ENCODE results near the gene OR5W2.

DNA sequence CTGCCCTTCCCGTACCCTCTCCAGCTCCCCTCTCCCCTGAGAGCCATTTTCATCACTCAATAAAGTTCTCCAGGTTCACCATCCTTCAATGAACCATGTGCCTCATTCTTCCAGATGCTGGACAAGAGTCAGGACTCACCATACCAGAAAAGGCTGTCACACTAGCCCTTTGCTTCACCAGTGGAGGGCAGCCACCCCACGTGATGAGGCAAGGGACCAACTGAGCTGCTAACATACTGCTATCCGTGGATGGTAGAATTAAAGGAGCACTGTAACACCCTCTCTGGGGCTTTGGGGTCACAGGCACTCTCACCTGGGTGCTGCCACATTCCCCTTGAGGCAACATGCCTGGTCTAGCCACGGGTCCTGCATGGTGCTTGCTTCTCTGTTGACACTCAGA is 34.9 kb upstream of the OR5W2 start:
- TF ChIP-seq, protein P1, sequence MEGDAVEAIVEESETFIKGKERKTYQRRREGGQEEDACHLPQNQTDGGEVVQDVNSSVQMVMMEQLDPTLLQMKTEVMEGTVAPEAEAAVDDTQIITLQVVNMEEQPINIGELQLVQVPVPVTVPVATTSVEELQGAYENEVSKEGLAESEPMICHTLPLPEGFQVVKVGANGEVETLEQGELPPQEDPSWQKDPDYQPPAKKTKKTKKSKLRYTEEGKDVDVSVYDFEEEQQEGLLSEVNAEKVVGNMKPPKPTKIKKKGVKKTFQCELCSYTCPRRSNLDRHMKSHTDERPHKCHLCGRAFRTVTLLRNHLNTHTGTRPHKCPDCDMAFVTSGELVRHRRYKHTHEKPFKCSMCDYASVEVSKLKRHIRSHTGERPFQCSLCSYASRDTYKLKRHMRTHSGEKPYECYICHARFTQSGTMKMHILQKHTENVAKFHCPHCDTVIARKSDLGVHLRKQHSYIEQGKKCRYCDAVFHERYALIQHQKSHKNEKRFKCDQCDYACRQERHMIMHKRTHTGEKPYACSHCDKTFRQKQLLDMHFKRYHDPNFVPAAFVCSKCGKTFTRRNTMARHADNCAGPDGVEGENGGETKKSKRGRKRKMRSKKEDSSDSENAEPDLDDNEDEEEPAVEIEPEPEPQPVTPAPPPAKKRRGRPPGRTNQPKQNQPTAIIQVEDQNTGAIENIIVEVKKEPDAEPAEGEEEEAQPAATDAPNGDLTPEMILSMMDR (IDR thresholded peaks at IDR 0.05): no peak
- TF ChIP-seq POLR2A (IDR thresholded peaks at IDR 0.05): no peak
